NCI-H345 (cell line): ENCODE results near the gene MARK4.
"Not testable (repeated sequence)": the region's sequence is repeated elsewhere in the genome, so short reads cannot be mapped to it uniquely, and the experiment has no call there.

Experiments
- DNase-seq: peaks from one replicate; lab custom pipeline; 2025; lab: John Stamatoyannopoulos, UW

The MARK4 gene

GRCh38 chr19:45243144-45243732, 7.8 kb upstream of the MARK4 start:
- no peak for DNase-seq

- no peak for DNase-seq
These were observed 6.8 kb upstream of the MARK4 start for GRCh38 chr19:45244133-45244794.

GRCh38 chr19:45245334-45245787, 5.7 kb upstream of the MARK4 start, which contains the start of gene EXOC3L2:
Gene EXOC3L2 (minus strand): TSS chr19:45245407. CDS start chr19:45239045, 6,362 bp downstream.
- DNase-seq = no peak

- no peak for DNase-seq
These were observed 5.2 kb upstream of the MARK4 start for GRCh38 chr19:45245826-45246225.

GRCh38 chr19:45247136-45247535, 3.9 kb upstream of the MARK4 start:
- no peak for DNase-seq

GRCh38 chr19:45249261-45250033, 1.6 kb upstream of the MARK4 start:
- DNase-seq = no peak

- no peak for DNase-seq
These were observed 747 bp upstream of the MARK4 start for GRCh38 chr19:45250216-45250831.

GRCh38 chr19:45251452-45252354, 632 bp downstream of the MARK4 start:
- DNase-seq = no peak

- no peak for DNase-seq
These were observed 2.4 kb downstream of the MARK4 start for GRCh38 chr19:45253396-45254027.

GRCh38 chr19:45254044-45254531, 3.0 kb downstream of the MARK4 start:
- no peak for DNase-seq

GRCh38 chr19:45255611-45256157, 4.6 kb downstream of the MARK4 start:
- DNase-seq = no peak

- no peak for DNase-seq
These were observed 5.8 kb downstream of the MARK4 start for GRCh38 chr19:45256836-45257235.

- no peak for DNase-seq
These were observed 7.8 kb downstream of the MARK4 start for GRCh38 chr19:45258862-45259261.

- DNase-seq = no peak
These were observed 11.5 kb downstream of the MARK4 start for GRCh38 chr19:45262570-45262969.

GRCh38 chr19:45263013-45263412, 11.9 kb downstream of the MARK4 start:
- no peak for DNase-seq

GRCh38 chr19:45264781-45265317, 13.8 kb downstream of the MARK4 start:
- DNase-seq = no peak

- DNase-seq = no peak
These were observed 14.3 kb downstream of the MARK4 start for GRCh38 chr19:45265375-45265774.

GRCh38 chr19:45267296-45267695, 16.2 kb downstream of the MARK4 start:
- DNase-seq = no peak

GRCh38 chr19:45269939-45270338, 18.9 kb downstream of the MARK4 start:
- not testable (repeated sequence) for DNase-seq

- DNase-seq = no peak
These were observed 20.1 kb downstream of the MARK4 start for GRCh38 chr19:45271098-45271734.
